Skin epidermis (tissue), 12 donors: ENCODE results near the gene CDKN1A.
"Not testable (repeated sequence)": the region's sequence is repeated elsewhere in the genome, so short reads cannot be mapped to it uniquely, and the experiment has no call there.

ENCODE experiments used
- H3K27ac ChIP-seq, 21 experiments: fragments of 200-600 bp; sonication (generic) in 11 of 21; one replicate each; pipeline ENCODE4 v1.5.0; 2020; ENCODE audit warnings: mild to moderate bottlenecking in 3 of 21, inconsistent platforms in 2 of 21, moderate library complexity in 2 of 21
- H3K4me3 ChIP-seq, 7 experiments: fragments of 200-600 bp; sonication (generic) in 2 of 7; one replicate each; pipeline ENCODE4 v1.5.0; 2020; ENCODE audit warnings: inconsistent platforms in 2 of 7, mild to moderate bottlenecking in 2 of 7, moderate library complexity in 1 of 7

Gene CDKN1A

DNA sequence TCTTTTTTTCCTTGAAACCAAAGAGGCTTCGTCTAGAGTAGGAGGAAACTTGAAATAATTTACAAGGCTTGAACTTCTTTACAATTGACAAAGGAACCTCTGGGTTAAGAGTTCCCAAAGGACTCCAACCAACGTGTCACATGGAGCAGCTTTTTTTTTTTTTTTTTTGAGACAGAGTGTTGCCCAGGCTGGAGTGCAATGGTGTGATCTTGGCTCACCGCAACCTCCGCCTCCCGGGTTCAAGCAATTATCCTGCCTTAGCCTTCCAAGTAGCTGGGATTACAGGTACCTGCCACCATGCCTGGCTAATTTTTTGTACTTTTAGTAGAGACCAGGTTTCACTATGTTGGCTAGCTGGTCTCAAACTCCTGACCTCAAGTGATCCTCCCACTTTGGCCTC lies 24.0 kb upstream of the CDKN1A start:
- H3K4me3 ChIP-seq, H3K27ac ChIP-seq: not testable (repeated sequence)

- no peak overlapping the region for H3K4me3 ChIP-seq
- H3K27ac ChIP-seq, result no peak overlapping the region
These were observed 23.3 kb upstream of the CDKN1A start for GRCh38 chr6:36655085-36655724.

DNA sequence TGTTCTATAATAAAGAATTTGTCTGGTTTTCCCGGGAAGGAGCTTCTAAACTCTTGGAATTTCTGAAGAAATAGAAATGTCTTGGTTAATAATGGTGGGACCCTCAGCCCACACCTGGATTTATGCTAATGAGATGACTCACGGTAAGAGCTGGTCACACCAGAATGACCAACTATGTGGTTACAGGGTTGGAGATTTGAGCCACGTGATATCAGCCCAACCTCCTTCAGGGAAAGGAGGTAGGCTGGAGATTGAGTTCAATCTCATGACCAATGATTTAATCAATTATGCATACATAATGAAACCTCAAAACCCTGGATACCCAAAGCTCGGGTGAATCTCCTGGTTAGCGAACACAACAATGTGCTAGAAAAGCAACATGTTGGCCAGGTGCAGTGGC lies 22.1 kb upstream of the CDKN1A start:
- no peak overlapping the region for H3K27ac ChIP-seq
- H3K4me3 ChIP-seq, result no peak overlapping the region

- no peak overlapping the region for H3K4me3 ChIP-seq
These were observed 21.2 kb upstream of the CDKN1A start for GRCh38 chr6:36657271-36657670.

GRCh38 chr6:36657942-36658544 lies 20.5 kb upstream of the CDKN1A start:
- H3K4me3 ChIP-seq, result no peak overlapping the region
- no peak overlapping the region for H3K27ac ChIP-seq

More at GRCh38 chr6:36657271-36657670, 21.2 kb upstream of the CDKN1A start:
- no peak overlapping the region for H3K27ac ChIP-seq

DNA sequence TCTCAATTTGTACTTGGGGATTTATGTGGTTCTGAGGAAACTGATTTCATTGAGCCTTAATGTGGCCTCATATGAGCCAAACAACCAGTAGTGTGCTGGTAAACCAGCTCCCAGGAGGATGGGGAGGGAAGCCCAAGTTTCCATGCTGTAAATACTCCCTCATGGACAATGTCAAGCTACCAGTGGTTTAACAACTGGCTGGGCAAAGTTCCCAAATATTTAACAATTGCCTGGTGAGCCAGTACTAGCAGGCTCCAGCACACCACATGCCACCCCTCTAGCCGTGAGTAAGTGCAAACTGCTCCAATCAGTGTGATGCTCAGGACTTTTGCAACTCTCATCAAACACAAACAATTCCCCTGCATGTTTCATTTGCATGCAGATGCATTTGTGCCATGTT lies 19.2 kb upstream of the CDKN1A start:
- peak overlapping the region in 4 of 21 experiments; percentile 6 to 40 (median 22) for H3K27ac ChIP-seq
- no peak overlapping the region for H3K4me3 ChIP-seq

DNA sequence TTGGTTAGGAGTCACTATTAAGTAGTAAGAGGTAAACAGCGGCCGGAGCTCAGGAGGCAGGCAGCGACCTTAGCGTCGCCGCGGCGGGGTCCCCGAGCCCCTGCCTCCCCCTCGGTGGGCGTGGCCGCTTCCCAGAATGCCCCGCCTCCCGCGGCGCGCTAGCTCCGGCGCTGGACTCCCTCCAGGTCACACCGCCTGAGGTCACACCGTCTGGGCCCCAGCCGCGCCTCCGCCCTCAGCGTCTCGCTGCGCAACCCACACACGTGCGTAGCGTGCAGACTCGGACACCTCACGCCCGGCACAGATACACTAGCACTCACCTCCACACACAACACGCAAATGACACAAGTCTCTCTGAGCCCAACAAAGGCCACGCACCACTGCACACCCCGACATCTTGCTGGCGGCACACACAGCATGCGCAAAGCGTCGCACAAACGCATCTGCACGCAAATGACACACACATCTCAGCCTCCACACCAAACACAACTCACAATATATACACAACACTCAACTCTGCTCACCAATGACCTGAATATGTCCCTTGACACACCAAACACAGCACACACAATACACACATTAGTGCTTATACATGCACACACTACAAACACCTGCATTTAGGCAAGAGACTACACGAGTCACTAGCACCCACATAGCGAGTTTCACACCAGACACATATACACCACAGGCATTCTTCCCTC lies 17.6 kb upstream of the CDKN1A start:
- H3K4me3 ChIP-seq, result peak overlapping the region in 2 of 7 experiments; percentile 1 to 10
- H3K27ac ChIP-seq, result peak overlapping the region in 2 of 21 experiments; percentile 26 to 50

GRCh38 chr6:36662380-36662779 lies 16.1 kb upstream of the CDKN1A start:
- H3K27ac ChIP-seq, result peak overlapping the region in 11 of 21 experiments; percentile 6 to 67 (median 46)
- no peak overlapping the region for H3K4me3 ChIP-seq

DNA sequence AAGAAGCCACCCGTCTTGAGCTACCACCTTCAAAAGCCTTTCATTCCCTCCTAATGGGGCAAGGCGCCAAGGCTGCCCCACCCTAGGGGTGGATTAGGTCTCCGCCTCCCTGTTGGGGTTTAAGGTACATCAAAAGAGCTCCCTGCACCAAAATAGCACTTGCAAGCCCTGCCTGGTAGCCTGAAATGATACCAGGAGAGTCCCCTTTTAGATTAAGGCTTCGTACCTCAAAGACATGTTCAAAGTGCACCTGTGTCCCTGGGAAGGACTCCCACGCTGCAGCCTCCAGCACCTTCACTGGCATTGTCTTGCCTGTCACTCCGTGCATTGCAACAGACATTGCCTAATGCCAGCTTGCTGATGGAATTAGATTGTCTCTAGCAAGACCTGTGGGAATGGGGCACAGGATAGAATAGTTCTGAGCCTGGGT lies 15.7 kb upstream of the CDKN1A start:
- no peak overlapping the region for H3K4me3 ChIP-seq
- peak overlapping the region in 13 of 21 experiments; percentile 6 to 67 (median 46) for H3K27ac ChIP-seq

GRCh38 chr6:36663504-36664446 lies 14.7 kb upstream of the CDKN1A start:
- Histone ChIP-seq H3K27ac (peak overlapping the region in 12 of 21 experiments; percentile 4 to 65 (median 40)), H3K4me3 (no peak overlapping the region)

DNA sequence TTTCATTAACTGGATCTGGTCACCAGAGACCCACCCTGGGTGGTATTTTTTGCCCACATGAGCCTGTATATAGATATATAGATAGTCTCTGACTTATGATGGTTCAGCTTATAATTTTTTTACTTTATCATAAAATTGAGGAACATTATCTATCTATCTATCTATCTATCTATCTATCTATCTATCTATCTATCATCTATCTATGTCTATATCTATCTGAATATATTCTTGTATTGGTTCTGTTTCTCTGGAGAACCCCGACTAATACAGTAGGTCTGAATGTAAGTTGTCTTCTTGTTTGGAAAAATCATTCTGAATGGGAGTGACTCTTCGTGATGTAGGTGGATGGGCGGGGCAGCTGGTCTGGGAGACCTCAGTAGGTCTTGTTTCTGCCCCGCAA lies 13.3 kb upstream of the CDKN1A start:
- Histone ChIP-seq H3K4me3 (no peak overlapping the region), H3K27ac (no peak overlapping the region)

- no peak overlapping the region for H3K4me3 ChIP-seq
- peak overlapping the region in 6 of 21 experiments; percentile 4 to 75 (median 44) for H3K27ac ChIP-seq
These were observed 12.2 kb upstream of the CDKN1A start for GRCh38 chr6:36666287-36666686.

DNA sequence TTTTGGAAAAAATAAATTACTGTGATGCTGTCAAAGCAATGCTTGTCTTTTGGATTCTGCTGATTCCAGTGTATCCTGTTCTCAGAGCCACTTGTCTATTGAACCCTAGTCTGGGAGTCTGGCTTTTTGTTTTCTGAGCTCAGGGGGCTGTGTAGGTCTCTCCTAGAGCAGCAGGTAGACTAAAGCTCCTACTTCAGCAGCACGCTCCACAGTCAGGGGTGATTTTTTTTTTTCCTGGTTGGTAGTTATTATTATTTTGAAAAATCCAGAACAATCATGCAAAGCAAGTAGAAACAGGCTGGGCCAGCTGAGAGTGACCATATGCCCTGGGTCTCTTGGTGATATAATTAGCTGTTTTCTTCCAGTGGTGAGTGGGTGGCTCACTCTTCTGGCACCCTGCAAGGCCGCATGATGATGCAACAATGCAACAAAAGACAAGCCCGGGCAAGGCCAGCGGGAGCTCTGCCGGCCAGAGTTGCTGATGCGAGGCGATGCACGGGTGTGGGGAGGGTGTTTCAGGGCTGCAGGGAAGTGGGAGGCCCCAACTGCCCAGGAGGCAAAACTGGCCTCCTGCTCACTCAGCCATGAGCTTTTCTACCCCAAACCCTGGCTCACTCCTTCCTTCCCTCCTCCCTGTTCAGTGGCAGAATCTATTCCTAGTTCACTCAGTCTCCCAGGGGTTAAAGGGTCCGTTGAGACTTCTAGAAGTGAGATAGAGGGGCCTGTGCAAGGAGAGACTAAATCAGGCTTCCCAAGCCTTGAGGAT lies 11.5 kb upstream of the CDKN1A start:
- Histone ChIP-seq H3K4me3 (no peak overlapping the region), H3K27ac (peak overlapping the region in 14 of 21 experiments; percentile 4 to 75 (median 43))

DNA sequence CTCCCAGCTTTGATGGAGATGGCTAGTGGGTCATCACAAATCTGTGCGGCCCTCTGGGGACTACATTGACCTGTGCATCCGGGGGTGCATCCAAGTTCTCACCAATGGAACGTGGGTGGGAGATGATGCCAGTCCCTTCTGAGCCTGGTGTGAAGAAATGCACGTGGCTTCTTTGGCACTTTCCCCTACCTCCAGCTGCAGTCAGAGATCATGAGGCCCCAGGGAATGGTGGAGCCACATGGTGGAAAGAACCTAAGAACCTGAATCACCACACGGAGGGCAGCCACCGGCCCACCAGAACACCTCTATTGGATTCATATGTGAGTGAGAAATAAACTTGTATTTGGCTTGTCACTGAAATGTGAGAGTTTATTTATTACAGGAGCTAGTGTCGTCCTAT lies 9.9 kb upstream of the CDKN1A start:
- no peak overlapping the region for H3K4me3 ChIP-seq
- H3K27ac ChIP-seq, result peak overlapping the region in 1 of 21 experiments; percentile 55

DNA sequence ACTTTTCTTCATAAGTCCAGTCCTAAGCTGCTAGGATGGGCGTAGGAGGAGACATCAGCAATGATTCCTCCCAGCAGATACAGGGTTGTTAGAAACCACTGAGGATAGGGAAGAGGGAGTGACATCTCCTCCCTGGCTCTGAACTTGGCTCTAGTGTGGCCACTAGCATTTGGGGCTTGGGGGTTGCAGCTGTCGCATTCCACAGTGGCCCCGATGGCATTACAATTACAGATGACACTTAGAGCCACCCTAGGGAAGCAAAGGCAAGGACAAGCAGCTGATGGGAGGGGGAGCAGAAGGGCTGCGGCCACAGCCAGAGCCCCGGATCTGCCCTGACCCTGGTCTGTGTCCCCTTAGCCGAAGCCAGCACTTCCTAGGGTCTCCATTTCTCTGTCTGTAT lies 9.5 kb upstream of the CDKN1A start:
- H3K27ac ChIP-seq, result no peak overlapping the region
- H3K4me3 ChIP-seq, result no peak overlapping the region

GRCh38 chr6:36670271-36670670 lies 8.2 kb upstream of the CDKN1A start:
- H3K27ac ChIP-seq, result no peak overlapping the region
- no peak overlapping the region for H3K4me3 ChIP-seq

- no peak overlapping the region for H3K27ac ChIP-seq
- no peak overlapping the region for H3K4me3 ChIP-seq
These were observed 6.7 kb upstream of the CDKN1A start for GRCh38 chr6:36671687-36672375.

DNA sequence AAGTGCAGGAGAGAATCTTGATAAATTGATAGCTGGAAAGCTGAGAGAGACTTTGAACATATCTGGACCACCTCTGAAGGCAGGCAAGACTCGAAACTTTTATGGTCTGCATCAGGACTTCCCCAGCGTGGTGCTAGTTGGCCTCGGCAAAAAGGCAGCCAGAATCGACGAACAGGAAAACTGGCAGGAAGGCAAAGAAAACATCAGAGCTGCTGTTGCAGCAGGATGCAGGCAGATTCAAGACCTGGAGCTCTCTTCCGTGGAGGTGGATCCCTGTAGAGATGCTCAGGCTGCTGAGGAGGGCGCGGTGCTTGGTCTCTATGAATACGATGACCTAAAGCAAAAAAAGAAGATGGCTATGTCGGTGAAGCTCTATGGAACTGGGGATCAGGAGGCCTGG lies 4.6 kb upstream of the CDKN1A start:
- Histone ChIP-seq H3K4me3 (no peak overlapping the region), H3K27ac (no peak overlapping the region)

DNA sequence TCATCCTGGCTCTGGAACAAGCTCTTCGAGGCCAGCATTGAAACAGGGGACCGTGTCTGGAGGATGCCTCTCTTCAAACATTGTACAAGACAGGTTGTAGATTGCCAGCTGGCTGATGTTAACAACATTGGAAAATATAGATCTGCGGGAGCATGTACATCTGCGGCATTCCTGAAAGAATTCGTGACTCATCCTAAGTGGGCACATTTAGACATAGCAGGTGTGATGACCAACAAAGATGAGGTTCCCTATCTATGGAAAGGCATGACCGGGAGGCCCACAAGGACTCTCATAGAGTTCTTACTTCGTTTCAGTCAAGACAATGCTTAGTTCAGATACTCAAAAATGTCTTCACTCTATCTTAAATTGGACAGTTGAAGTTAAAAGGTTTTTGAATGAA lies 3.6 kb upstream of the CDKN1A start:
- H3K27ac ChIP-seq, result no peak overlapping the region

More for the DNA sequence above, 3.6 kb upstream of the CDKN1A start:
- H3K4me3 ChIP-seq, result no peak overlapping the region
